Uterus (tissue), 2 donors: ENCODE measurements around the gene MYO16.

Experiments used
- CTCF ChIP-seq, 4 experiments: fragments of 200-600 bp in 2 of 4; fragments of 450-650 bp in 2 of 4; sonication (generic) in 2 of 4; IDR thresholded peaks; one replicate each; pipeline ENCODE4 v1.5.1; 2016 to 2019; ENCODE audit warnings: antibody characterized with exemption in 4 of 4, mild to moderate bottlenecking in 2 of 4, moderate library complexity in 1 of 4
- POLR2A ChIP-seq, 2 donors: fragments of 450-650 bp; IDR thresholded peaks; one replicate each; pipeline ENCODE4 v1.6.1; 2016; ENCODE audit warnings: antibody characterized with exemption in 2 of 2, mild to moderate bottlenecking in 1 of 2, moderate library complexity in 1 of 2

- TF ChIP-seq CTCF (IDR thresholded peaks at IDR 0.05) (no peak), POLR2A (IDR thresholded peaks at IDR 0.05) (no peak)
These were observed 122.9 kb downstream of the MYO16 start for GRCh38 chr13:108752276-108752675.
